HG02798 (cell line): ENCODE results near the gene FAM120C.

Source experiments
- ATAC-seq: cut with Tn5 transposase; IDR thresholded peaks from one replicate; pipeline ENCODE4 v1.9.1; 2021; ENCODE audit warnings: mild to moderate bottlenecking; ENCODE audit not compliant: unreplicated experiment, poor library complexity

FAM120C gene, protein sequence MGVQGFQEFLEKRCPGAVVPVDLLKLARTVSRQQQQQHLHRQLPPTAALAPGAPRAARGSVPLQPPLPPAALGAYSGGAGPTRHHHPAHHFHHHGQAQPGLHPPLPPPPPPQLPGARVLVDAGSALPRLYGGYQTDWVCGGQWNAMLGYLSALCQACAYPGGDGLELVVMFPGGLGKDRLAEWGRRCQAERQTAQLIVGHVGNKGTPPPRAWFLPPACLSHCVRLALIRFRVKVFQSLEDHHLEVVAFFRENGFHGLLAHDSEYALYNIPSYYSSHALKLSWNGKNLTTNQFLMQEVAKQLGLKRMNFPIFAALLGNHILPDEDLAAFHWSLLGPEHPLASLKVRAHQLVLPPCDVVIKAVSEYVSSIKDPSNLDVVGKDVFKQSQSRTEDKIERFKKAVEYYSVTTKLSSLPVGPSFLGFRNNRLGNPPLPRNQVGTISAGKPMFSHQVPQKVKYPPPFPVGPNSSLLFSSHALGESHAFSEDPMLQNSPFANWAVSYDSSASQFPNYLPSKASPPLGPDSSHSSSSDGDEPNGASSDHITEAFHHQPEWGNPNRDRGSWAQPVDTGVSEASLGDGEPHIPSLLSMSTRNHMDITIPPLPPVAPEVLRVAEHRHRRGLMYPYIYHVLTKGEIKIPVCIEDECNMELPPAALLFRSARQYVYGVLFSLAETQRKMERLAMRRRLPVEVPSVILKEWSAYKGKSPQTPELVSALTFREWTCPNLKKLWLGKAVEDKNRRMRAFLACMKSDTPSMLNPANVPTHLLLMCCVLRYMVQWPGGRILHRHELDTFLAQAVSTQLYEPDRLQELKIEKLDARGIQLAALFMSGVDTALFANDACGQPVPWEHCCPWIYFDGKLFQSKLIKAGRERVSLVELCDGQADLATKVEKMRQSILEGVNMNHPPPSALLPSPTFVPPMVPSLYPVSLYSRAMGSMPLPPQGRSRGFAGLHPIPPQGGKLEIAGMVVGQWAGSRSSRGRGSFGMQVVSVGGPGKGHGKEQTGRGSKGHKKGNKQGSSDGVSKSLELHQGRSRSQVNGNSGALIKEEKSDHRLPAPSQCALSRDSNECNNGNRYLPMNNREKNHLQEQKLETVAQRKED

DNA sequence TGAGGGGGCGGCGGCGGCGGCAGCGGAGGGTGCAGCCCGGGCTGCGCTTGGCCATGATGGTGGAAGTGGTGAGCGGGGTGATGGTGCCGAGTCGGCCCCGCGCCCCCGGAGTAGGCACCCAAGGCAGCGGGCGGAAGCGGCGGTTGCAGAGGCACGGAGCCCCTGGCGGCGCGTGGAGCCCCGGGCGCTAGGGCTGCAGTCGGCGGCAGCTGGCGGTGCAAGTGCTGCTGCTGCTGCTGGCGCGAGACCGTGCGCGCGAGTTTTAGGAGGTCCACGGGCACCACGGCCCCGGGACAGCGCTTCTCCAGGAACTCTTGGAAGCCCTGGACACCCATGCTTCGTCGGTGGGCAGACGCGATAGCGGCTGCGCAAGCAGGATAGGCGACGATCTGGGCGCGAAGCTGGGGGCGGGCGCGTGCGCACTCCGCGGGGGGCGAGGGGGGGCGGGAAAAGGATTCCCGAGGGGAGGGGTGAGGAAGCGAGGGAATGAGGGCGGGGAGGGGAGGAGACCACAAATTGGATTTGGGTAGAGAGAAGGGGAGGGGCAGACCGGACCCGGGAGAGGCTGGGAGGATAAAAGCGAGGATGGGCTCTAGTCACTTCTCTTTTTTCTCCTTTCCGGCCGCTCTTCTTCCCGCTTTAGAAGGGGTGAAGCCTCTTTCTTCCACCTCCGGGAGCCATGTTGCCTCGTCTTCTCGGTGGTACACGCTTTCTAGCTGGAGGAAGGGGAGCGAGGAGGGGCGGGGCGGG is at the start of gene FAM120C:
Gene FAM120C (minus strand): TSS at position 391 of the 750 bp plus-strand sequence. CDS start 56 bp downstream, at position 335.
- peak; percentile 45 for ATAC-seq

DNA sequence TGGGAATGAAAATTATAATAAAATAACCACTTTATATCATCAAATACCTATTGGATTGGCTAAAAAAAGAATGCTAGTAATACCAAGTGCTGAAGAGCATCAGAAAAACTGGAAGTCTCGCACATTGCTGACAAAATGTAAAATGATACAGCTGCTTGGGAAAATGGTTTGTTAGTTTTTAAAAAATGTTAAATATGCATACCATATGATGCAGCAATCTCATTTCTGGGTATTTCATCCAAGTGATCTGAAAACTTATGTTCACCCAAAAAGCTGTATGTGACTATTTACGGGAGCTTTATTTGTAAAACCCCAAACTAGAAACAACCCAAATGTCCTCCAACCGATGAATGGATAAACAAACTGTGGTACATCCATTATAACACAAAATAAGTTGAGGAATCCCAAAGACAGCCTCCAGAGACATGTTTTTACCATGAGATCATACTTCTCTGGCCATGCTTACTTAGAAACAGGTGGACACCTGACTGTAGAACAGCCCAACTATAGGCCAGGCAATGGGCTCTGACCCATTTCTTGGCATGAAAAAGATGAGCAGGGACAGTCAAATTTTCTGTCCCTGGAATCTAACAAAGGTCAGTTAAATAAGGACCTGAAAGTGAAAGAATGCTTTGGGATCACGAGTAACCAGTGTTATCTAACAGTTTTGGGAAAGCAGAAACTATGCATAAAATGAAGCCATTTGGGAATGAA is 47.5 kb upstream of the FAM120C start:
- no peak for ATAC-seq

DNA sequence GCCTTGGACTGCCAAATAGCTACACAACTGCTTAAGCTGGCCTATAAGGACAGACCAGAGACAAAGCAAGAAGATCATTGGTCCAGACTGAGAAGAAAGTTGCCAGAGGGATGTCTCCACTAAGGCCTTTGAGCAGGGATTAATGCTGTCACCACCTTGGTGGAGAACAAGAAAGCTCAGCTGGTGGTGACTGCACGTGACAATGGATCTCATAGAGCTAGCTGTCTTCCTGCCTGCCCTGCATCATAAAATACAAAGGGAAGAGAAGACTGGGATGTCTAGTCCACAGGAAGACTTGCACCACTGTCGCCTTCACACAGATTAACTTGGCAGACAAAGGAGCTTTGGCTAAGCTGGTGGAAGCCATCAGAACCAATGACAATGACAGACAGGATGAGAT is 40.5 kb upstream of the FAM120C start:
- ATAC-seq = no peak

DNA sequence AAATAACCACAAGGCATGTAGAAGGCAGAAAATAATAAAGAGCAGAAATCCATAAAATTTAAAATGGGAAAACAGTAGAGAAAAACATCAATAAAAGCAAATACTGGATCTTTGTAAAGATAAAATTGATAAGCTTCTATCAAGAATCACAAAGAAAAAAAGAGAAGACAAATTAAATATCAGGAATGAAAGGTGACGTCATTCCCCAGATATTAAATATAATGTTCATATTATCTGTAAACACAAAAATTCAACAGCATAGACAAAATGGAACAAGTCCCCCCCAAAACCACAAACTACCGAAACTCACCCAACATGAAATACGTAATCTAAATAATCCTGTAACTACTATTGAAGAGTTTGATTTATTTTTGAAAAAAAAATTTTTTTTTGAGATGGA is 30.5 kb upstream of the FAM120C start:
- no peak for ATAC-seq

DNA sequence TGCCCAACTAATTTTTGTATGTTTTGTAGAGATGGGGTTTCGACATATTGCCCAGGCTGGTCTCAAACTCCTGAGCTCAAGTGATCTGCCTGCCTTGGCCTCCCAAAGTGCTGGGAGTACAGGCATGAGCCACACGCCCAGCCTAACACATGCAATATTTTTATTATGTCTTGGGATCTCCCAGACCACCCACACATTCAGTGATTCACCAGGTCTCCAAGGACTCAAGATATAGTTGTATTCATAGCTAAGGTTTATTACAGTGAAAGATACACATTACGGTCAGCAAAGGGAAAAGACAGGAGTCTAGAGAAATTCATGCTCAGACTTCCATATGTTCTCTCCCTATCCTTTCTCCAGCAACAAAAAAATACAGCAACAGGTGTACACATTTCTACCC is 25.5 kb upstream of the FAM120C start:
- no peak for ATAC-seq

DNA sequence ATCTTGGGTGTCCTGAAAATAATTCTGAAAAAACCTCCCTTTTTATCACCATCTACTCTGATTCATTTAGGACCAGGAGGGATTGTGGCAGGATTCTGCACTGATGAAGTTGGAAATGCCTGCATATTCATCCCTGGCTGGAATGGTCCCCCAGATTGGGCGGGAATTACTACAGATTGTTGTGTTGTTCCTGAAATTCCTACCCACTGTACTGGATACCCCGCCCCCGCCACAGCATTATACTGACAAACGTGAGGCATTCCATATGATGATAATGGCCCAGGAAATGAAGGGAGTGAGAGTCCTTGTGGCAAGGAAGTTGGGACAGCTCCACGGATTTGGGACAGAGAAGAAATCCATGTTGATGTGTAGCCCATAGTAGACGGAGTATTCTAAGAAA is 15.2 kb upstream of the FAM120C start:
- no peak for ATAC-seq

DNA sequence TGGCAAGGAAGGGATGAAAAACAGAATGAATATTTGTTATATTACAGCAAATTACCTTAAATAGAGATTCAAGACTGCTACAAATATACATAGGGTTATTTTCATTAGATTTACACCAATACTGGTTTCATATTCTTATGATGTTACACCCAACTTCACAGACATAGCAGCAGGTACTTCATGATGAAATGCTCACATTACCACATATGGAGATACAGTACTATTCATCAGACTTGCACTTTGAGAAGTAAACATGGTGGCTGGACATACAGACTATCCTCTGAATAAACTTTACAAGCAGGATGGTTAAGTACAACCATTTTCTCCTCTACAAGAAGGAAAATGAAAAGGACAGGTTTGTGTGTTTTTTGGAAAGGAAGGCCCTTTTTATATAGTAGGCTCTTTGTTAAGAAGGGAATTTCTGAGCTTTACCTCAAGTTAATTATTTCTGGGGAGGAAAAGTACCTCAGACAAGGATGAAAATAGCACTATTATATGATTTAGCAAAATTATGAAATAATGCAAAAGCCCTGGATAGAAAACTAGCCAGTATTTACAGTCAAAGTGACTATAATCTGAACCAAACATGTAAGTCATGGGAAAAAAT is 12.0 kb upstream of the FAM120C start:
- ATAC-seq = no peak

DNA sequence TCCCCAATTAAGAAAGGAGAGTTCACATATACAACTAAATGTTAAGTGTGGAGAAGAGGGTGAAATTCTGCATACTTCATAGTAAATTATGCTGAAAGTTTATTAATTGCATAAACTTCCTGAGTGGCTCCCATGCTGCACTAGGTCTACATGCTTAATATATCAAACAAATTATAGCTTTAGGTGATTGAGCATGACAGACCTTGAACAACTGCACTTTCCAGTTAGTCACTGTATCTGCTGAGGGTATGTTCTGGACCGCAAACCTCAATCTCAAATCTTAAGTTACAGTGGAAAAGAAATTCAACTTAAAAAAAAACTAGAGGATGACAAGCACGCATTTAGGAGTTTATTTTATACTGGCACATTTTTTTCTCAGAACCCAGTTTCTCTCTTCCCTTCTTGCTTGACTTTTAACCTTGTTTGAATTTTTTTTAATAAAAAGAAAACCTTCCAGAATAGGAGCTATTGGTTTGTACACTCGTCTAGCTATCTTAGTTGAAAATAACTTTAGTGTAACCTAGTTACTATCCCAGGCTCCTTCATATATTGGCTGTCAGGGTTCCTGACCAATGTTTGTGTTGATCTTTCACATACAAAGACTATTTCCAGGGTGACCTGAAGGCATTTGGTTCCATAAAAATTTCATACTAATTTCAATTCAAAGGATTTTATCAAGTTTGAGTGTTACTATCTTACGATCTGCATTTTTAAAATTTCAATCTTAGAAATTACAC is 10.2 kb upstream of the FAM120C start:
- no peak for ATAC-seq

DNA sequence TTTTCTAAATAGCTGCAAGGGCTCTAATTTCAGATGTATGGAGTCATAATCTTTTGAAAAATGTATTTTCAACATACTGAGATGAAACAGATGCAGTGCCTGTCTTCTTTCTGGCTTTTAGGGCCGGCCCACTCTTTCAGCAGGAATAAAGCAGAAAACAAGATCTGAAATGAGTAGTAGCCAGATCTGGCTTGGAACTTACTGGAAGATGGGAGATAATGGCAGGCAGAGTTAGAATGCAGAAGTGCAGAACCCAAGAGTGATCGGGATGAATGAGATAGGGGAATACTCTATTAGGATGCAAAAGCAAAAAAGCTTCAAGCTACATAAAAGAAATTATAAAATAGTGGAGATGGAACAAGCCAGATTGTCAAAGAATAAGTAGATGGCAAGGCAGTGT is 1.4 kb upstream of the FAM120C start:
- ATAC-seq = no peak

DNA sequence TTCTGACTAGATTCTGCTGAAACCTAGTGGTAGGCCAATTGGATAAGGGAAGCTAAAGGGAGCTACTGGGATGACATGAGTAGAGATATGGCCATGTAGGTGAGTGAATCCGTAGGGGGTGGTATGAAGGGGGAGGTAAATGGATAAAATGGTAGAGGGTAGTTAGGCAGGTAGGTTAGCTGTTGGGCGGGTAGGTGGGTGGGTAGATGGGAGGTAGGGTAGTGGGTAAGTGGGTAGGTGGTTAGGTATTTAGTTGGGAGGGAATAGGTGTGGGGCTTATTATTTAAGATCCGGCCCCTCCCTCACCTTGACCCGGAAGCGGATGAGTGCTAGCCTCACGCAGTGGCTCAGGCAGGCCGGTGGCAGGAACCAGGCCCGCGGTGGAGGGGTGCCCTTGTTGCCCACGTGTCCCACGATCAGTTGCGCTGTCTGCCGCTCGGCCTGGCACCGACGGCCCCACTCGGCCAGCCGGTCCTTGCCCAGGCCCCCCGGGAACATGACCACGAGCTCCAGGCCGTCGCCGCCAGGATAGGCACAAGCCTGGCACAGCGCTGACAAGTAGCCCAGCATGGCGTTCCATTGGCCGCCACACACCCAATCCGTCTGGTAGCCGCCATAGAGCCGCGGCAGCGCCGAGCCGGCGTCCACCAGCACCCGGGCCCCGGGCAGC is 725 bp downstream of the FAM120C start:
- peak; percentile 69 for ATAC-seq

DNA sequence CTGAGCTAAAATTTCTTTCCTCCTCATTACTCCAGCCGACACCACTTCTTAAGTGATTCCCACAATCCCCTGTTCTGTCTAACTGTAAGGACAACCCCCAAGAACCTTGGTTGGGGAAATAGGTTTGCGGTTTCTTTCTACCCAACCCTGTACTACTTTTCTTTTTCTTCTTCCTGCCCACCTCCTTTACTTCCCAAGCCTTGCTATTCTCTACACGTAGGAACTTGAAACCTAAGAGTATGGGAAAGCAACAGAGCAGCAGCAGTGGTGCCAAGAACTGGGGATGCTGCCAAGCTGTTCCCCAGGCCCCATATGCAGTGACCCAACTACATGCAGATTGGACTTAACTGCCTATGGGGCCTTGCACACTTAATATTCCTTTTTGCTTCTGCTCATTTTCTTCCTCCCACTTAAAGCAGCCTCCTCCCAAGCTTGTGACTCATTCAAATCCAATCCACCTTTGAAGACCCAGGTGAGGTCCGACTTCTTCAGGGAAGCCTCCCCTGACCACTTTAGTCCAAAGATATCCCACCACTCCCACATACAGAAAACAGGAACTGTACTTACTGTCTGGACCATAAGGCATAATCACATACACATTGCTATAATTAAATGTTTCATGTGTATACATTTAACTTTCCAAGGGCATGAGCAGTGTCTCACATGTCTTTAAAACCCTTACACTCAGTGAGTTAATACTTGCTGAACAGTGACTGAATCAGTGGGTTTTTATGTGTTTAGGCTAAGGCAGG is 1.7 kb downstream of the FAM120C start:
- ATAC-seq = no peak

DNA sequence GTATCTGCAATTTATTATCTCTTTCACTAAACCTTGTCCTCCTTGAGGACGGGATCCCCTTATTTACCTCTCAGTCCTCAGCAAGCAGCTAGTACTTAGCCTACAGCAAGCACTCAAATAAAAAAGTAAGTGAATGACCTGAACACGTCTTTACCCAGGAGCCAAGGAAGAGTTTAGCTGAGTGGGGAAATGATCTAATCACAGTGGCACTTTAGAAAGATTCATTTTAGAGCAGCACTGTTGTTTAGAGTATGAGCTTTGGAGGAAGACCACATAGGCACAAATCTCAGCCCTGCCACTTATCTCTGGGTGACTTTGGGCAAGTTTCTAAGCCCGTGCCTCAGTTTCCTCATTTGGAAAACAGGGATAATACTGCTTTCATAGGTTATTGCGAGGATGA is 2.7 kb downstream of the FAM120C start:
- no peak for ATAC-seq

DNA sequence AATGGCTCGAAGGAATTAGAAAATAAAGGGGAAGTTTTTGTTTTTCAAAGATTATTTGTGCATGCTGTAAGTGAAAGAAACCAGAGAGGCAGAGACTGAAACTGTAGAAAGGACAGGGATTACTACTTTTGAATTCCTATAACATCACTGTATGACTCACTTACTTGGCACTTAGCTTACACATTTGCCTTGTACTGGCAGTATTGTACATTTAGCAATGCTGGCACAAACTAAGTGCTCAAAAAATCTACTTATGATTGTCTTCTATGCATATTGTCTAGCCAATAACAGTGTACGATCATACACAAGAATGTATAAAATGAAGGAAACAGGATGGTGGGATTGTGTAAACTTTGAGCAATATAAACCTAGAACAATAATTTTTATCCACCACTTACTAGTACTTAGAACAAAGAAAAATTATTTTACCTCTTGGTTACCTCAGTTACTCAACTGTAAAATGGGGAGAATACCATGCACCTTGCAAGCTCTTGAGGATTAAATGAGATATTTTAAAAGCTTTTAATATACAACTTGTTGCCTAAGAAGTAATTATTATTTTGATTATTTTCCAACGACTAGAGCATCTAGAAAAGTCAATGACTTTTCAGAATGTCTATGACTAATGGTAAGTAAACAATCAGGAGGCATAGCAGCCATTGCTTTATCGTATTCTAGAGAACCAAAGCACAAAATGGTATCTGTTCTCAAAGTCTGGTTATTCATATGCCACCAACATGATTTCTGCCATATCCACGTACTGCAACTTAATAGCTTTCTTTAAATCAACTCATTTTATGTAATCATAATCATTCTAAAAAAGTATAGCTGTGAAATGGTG is 4.7 kb downstream of the FAM120C start:
- ATAC-seq = peak; percentile 29

DNA sequence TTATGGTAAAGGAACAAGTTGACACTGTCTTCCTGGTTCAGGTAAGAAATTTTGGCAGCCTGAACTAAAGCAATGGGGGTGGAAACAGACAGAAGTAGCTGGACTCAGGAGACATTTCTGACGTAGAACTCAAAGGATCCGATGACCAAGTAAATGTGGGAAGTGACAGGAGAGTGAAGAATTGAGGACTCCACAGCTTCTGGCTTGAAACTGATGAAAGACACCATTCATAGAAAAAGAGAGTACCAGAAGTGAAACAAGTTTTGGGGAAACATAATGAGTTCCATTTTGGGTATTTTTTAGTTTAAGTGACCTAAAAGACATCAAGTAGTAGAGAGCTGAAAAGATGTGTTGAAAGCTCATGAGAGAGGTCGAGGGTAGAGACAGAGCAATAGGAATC is 5.7 kb downstream of the FAM120C start:
- ATAC-seq = no peak

DNA sequence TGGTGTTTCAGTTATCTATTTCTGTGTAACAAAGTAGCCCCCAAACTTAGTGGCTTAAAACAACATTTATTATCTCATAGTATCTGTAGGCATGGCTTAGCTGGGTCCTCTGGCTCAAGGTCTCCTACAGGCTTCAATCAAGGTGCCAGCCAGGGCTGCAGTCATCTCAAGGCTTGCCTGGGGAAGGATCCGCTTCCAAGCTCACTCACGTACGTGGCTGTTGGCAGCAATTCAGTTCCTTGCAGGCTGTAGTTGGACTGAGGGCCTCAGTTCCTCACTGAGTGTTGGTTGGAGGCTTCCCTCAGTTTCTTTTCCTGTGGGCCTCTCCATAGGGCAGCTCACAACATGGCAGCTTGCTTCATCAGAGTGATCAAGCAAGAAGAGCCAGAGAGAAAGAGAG is 9.3 kb downstream of the FAM120C start:
- ATAC-seq = no peak

DNA sequence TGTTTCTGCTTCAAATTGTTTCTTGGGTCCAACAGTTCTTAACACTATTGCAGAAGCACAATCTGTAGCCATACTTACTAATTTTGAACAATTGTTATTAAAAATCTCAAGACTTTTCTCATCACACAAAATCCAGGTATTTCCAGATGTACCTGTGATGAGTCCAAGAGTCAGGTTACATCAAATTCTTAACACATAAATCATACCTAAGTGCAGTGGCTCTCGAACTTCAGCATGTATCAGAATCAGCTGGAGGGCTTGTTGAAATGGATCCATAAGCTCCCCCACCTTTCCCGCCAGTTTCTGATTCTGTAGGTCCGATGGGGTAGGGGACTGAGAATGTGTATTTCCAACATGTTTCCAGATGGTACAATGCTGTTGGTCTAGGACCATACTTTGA is 10.6 kb downstream of the FAM120C start:
- no peak for ATAC-seq
